Limb (tissue), 2 donors: Measurements from ENCODE around the gene MYADM.

Experiments
- DNase-seq, 2 donors: peaks; one replicate each; pipeline ENCODE4 v3.0.0-alpha.2; 2016; ENCODE audit errors: extremely low spot score in 2 of 2

MYADM gene

DNA sequence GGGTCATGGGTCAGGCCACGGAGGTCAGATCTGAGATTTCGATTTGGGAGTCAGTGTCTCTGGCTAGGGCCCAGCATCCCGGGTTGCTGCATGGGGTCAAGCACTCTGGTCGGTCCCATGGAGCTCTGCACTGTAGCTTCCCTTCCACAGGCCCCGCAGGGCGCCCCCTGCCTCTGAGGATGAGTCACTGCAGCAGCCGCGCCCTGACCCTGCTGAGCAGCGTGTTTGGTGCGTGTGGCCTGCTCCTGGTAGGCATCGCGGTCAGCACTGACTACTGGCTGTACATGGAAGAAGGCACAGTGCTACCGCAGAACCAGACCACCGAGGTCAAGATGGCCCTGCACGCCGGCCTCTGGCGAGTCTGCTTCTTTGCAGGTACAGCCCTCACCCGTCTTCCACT lies 45.0 kb downstream of the MYADM start:
- DNase-seq: no peak

DNA sequence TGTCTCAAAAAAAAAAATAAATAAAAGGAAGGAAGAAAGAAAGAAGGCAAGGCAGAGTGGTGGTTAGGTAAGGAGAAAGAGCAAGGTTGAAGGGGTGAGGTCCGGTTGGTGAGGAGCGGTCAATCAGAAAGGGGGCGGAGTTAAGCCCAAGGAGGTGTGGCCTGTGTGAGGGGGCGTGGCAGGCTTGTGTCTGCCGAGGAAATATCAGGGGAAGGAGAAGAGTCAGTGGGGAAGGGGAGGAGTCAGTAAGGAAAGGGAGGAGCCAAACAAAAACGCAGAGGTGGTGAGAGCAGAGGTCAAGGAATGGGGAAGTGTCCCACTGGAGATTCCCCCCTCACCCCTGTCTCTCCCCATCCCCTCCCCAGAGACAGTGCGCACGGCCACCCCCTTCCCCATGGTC lies 47.3 kb downstream of the MYADM start:
- DNase-seq: no peak

DNA sequence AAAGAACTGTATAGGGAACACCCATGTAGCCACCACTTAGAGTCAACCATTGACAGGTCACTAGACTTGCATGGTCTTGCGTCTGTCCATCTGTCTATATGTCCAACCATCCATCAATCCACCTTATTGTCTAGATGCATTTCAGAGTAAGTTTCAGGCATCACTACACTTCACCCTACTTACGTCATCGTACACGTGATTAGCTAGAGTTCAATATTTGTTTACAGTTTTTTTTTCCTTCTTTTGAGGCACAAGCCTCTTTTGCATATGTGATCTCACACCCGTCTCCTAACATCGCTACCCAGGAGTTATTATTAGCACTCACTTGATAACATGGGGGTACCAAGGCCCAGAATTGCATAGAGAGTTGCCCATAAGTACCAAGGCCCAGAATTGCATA lies 48.3 kb downstream of the MYADM start:
- DNase-seq: no peak

DNA sequence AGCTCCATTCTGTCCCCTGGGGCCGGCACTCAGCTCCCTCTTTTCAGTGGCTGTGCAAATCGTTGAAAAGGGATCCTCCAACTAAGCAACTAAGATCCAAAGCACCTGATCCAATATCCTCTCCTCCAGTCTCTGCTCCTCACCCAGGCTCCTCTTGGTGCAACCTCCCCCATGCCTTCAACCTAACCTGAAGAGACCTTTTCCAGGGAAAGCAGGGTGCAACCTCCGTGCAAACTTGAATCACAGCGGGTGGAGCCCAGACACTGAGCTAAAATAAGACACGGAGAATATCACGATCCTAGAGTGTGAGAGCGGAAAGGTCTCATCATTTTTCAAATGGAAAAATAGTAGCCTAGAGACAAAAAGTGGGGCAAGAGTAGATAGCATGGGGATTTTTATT lies 49.7 kb downstream of the MYADM start:
- no peak for DNase-seq
